GM20431 (cell line): ENCODE results near the gene OR8J3.
"Not testable (repeated sequence)": the region's sequence is repeated elsewhere in the genome, so short reads cannot be mapped to it uniquely, and the experiment has no call there.

ENCODE experiments used
- in situ Hi-C: fragments of 300-500 bp; cut with MseI, MboI; formaldehyde crosslinking; loops from one replicate; pipeline ENCODE4 v1.15.0; 2020; ENCODE audit warnings: low sequenced_read_pairs; ENCODE audit not compliant: unreplicated experiment

OR8J3 gene

GRCh38 chr11:56140151-56140661 is at the start of gene OR8J3:
Gene OR8J3 (minus strand): TSS chr11:56140201. CDS start chr11:56137718, 2,483 bp downstream.
- in situ Hi-C loops, result no loop called here

GRCh38 chr11:56188602-56189001 is 48.6 kb upstream of the OR8J3 start:
- in situ Hi-C loops, result no loop called here

GRCh38 chr11:56183459-56183858 is 43.5 kb upstream of the OR8J3 start:
- in situ Hi-C loops, result no loop called here

- in situ Hi-C loops, result no loop called here
These were observed 36.3 kb upstream of the OR8J3 start, which contains the start of gene OR5J2 for GRCh38 chr11:56176318-56176717. Gene OR5J2 (plus strand): TSS chr11:56176618. CDS start chr11:56176618, 0 bp downstream.

GRCh38 chr11:56172256-56172830 is 32.3 kb upstream of the OR8J3 start:
- in situ Hi-C loops, result no loop called here

GRCh38 chr11:56163804-56164203 is 23.8 kb upstream of the OR8J3 start:
- in situ Hi-C loops, result no loop called here

- in situ Hi-C loops, result no loop called here
These were observed 20.2 kb upstream of the OR8J3 start, which contains the start of gene OR8K5 for GRCh38 chr11:56160217-56160616. Gene OR8K5 (minus strand): TSS chr11:56160317. CDS start chr11:56160317, 0 bp downstream.

GRCh38 chr11:56152333-56152732 is 12.3 kb upstream of the OR8J3 start:
- in situ Hi-C loops, result no loop called here

- in situ Hi-C loops, result no loop called here
These were observed 11.4 kb upstream of the OR8J3 start for GRCh38 chr11:56151376-56151775.

- in situ Hi-C loops, result not testable (repeated sequence)
These were observed 3.7 kb upstream of the OR8J3 start for GRCh38 chr11:56143681-56144080.

GRCh38 chr11:56122073-56122472 is 17.9 kb downstream of the OR8J3 start, which contains the start of gene OR8H3:
Gene OR8H3 (plus strand): TSS chr11:56122373. CDS start chr11:56122373, 0 bp downstream.
- in situ Hi-C loops, result no loop called here

GRCh38 chr11:56103210-56103737 is 36.7 kb downstream of the OR8J3 start, which contains the start of gene OR8H2:
Gene OR8H2 (plus strand): TSS chr11:56103687. CDS start chr11:56105043, 1,356 bp downstream.
- in situ Hi-C loops, result no loop called here

GRCh38 chr11:56093008-56093407 is 47.0 kb downstream of the OR8J3 start, which contains the start of gene OR8I2:
Gene OR8I2 (plus strand): TSS chr11:56093308. CDS start chr11:56093308, 0 bp downstream.
- in situ Hi-C loops, result no loop called here

- in situ Hi-C loops, result no loop called here
These were observed 50.3 kb downstream of the OR8J3 start for GRCh38 chr11:56089697-56090096.
